Astrocyte (in vitro differentiated cells and primary cell): ENCODE data around the gene SMC1A. TPM values are rescaled to one million over a fixed set of nuclear protein-coding genes. Genes with fewer than 3 reads are reported as not detected.

Experiments used
- DNase-seq: peaks from one replicate; pipeline ENCODE4 v3.0.0-alpha.2; 2010; ENCODE audit warnings: low read depth
- FAIRE-seq: peaks from 2 replicates; lab custom pipeline; 2011; peaks lifted over from hg19 to GRCh38; lab: Jason Lieb, UNC
- H2AFZ ChIP-seq: 2 replicates; pipeline ENCODE4 v1.6.0; 2012; ENCODE audit warnings: low read depth, low read length, inconsistent platforms
- H3K27ac ChIP-seq: 2 replicates; pipeline ENCODE4 v1.5.1; 2011; ENCODE audit warnings: low read depth, low read length, inconsistent platforms
- H3K27me3 ChIP-seq: 2 replicates; pipeline ENCODE4 v1.6.0; 2011; ENCODE audit warnings: low read length, inconsistent platforms; ENCODE audit not compliant: insufficient read depth
- H3K36me3 ChIP-seq: 2 replicates; pipeline ENCODE4 v1.5.1; 2011; ENCODE audit warnings: low read length, inconsistent platforms; ENCODE audit not compliant: insufficient read depth
- H3K4me1 ChIP-seq: 2 replicates; pipeline ENCODE4 v1.5.1; 2011; ENCODE audit warnings: low read length, inconsistent platforms; ENCODE audit not compliant: insufficient read depth
- H3K4me2 ChIP-seq: 2 replicates; pipeline ENCODE4 v1.6.0; 2012; ENCODE audit warnings: low read length, inconsistent platforms
- H3K4me3 ChIP-seq: 2 replicates; pipeline ENCODE4 v1.5.1; 2011; ENCODE audit warnings: low read depth, mild to moderate bottlenecking, low read length, inconsistent platforms; ENCODE audit not compliant: insufficient read depth
- H3K79me2 ChIP-seq: 2 replicates; pipeline ENCODE4 v1.6.0; 2012; ENCODE audit warnings: mild to moderate bottlenecking, low read length, inconsistent platforms; ENCODE audit not compliant: insufficient read depth
- H3K9ac ChIP-seq: 2 replicates; pipeline ENCODE4 v1.6.0; 2012; ENCODE audit warnings: mild to moderate bottlenecking, low read length, inconsistent platforms
- H3K9me3 ChIP-seq: 2 replicates; pipeline ENCODE4 v1.5.1; 2012; ENCODE audit warnings: low read depth, mild to moderate bottlenecking, low read length, inconsistent platforms; ENCODE audit not compliant: insufficient read depth
- H4K20me1 ChIP-seq: 2 replicates; pipeline ENCODE4 v1.6.0; 2012; ENCODE audit warnings: low read length, inconsistent platforms; ENCODE audit not compliant: insufficient read depth
- H3K27ac Mint-ChIP-seq: one replicate; pipeline ENCODE4 v1.8.0; 2021; ENCODE audit warnings: mild to moderate bottlenecking, mixed read lengths; ENCODE audit not compliant: unreplicated experiment
- H3K27me3 Mint-ChIP-seq: one replicate; pipeline ENCODE4 v1.8.0; 2021; ENCODE audit warnings: low read depth, mixed read lengths; ENCODE audit not compliant: unreplicated experiment
- H3K36me3 Mint-ChIP-seq: one replicate; pipeline ENCODE4 v1.8.0; 2021; ENCODE audit warnings: low read depth, mixed read lengths; ENCODE audit not compliant: unreplicated experiment
- H3K4me1 Mint-ChIP-seq: one replicate; pipeline ENCODE4 v1.8.0; 2021; ENCODE audit warnings: low read depth, mixed read lengths; ENCODE audit not compliant: unreplicated experiment
- H3K4me3 Mint-ChIP-seq: one replicate; pipeline ENCODE4 v1.8.0; 2021; ENCODE audit warnings: mild to moderate bottlenecking, moderate library complexity, mixed read lengths; ENCODE audit not compliant: unreplicated experiment
- H3K9me3 Mint-ChIP-seq: one replicate; pipeline ENCODE4 v1.8.0; 2021; ENCODE audit warnings: mild to moderate bottlenecking, mixed read lengths; ENCODE audit not compliant: unreplicated experiment
- EZH2 ChIP-seq: IDR thresholded peaks from 2 replicates; pipeline ENCODE4 v1.6.1; 2012; ENCODE audit warnings: mild to moderate bottlenecking, low read length, inconsistent platforms; ENCODE audit not compliant: insufficient read depth
- total RNA-seq: library from RNA; stranded (reverse); gene quantifications from 2 replicates; pipeline ENCODE4 v1.2.1, GENCODE V29; 2021
- TF ChIP-seq, protein P1 (sequence below): IDR thresholded peaks from 2 replicates; pipeline ENCODE4 v1.5.1; 2011; ENCODE audit warnings: low read depth, mild to moderate bottlenecking, inconsistent platforms, low read length, moderate library complexity; ENCODE audit not compliant: insufficient read depth

The SMC1A gene
- total RNA-seq, 1 donor from 2014 or later = 31.9 TPM

- Histone ChIP-seq H3K9ac (no peak overlapping the region), H3K4me3 (no peak overlapping the region), H3K79me2 (no peaks in the 10 kb centered on the region), H3K4me2 (no peak overlapping the region), H4K20me1 (no peaks in the 10 kb centered on the region), H3K9me3 (no peaks in the 10 kb centered on the region), H3K4me1 (no peaks in the 10 kb centered on the region), H3K36me3 (no peaks in the 10 kb centered on the region), H3K27me3 (peaks cover 2% of the 10 kb centered on the region), H3K27ac (no peak overlapping the region), H2AFZ (no peak overlapping the region)
- H3K4me1 Mint-ChIP-seq = no peaks in the 10 kb centered on the region
- no peaks in the 10 kb centered on the region for H3K36me3 Mint-ChIP-seq
- DNase-seq = no peak
- H3K27ac Mint-ChIP-seq = no peak overlapping the region
- FAIRE-seq = no peak
- H3K4me3 Mint-ChIP-seq = no peak overlapping the region
- TF ChIP-seq, protein P1, sequence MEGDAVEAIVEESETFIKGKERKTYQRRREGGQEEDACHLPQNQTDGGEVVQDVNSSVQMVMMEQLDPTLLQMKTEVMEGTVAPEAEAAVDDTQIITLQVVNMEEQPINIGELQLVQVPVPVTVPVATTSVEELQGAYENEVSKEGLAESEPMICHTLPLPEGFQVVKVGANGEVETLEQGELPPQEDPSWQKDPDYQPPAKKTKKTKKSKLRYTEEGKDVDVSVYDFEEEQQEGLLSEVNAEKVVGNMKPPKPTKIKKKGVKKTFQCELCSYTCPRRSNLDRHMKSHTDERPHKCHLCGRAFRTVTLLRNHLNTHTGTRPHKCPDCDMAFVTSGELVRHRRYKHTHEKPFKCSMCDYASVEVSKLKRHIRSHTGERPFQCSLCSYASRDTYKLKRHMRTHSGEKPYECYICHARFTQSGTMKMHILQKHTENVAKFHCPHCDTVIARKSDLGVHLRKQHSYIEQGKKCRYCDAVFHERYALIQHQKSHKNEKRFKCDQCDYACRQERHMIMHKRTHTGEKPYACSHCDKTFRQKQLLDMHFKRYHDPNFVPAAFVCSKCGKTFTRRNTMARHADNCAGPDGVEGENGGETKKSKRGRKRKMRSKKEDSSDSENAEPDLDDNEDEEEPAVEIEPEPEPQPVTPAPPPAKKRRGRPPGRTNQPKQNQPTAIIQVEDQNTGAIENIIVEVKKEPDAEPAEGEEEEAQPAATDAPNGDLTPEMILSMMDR = no peak
- no peak for TF ChIP-seq EZH2
- H3K9me3 Mint-ChIP-seq = no peaks in the 10 kb centered on the region
- peaks cover 3% of the 10 kb centered on the region for H3K27me3 Mint-ChIP-seq
These were observed 35.6 kb upstream of the SMC1A start for GRCh38 chrX:53458082-53458481.

DNA sequence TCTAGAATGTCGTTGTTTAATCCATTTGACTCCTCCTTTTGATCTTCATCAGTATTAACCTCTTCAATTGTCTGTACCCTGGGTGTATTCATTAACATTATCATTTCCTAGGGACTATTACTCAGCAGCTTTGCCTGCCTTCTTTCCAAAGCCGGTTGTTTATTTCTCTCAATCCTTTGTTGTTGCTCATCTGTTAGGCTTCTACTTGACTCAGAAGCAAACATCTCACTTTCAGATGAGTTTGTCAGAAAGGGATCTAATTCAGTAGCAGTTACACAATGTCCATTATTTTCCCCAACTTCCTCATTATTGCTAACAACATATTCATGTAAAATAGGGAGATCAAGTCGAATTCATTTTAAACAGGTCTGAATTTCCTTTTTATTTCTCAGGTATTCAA, 33.8 kb upstream of the SMC1A start:
- H3K27ac Mint-ChIP-seq = no peak overlapping the region
- Histone ChIP-seq H3K9ac (no peak overlapping the region), H3K9me3 (no peaks in the 10 kb centered on the region), H3K36me3 (no peaks in the 10 kb centered on the region), H3K4me3 (no peak overlapping the region), H3K4me1 (no peaks in the 10 kb centered on the region), H2AFZ (no peak overlapping the region), H4K20me1 (no peaks in the 10 kb centered on the region), H3K27me3 (no peaks in the 10 kb centered on the region), H3K4me2 (no peak overlapping the region), H3K79me2 (no peaks in the 10 kb centered on the region), H3K27ac (no peak overlapping the region)
- FAIRE-seq (peak; percentile 100), DNase-seq (peak; percentile 26)
- H3K4me1 Mint-ChIP-seq = no peaks in the 10 kb centered on the region
- no peaks in the 10 kb centered on the region for H3K27me3 Mint-ChIP-seq
- H3K4me3 Mint-ChIP-seq = no peak overlapping the region
- no peaks in the 10 kb centered on the region for H3K36me3 Mint-ChIP-seq
- no peaks in the 10 kb centered on the region for H3K9me3 Mint-ChIP-seq
- TF ChIP-seq, protein P1 = no peak
- no peak for TF ChIP-seq EZH2

- H3K27ac Mint-ChIP-seq = no peak overlapping the region
- H3K27me3 ChIP-seq = no peaks in the 10 kb centered on the region
- H3K4me3 Mint-ChIP-seq = no peak overlapping the region
- H3K79me2 ChIP-seq = no peaks in the 10 kb centered on the region
- no peak overlapping the region for H3K9ac ChIP-seq
- no peaks in the 10 kb centered on the region for H4K20me1 ChIP-seq
- FAIRE-seq (no peak), DNase-seq (no peak)
- no peaks in the 10 kb centered on the region for H3K36me3 Mint-ChIP-seq
- H3K36me3 ChIP-seq = no peaks in the 10 kb centered on the region
- H3K27ac ChIP-seq = no peak overlapping the region
- no peaks in the 10 kb centered on the region for H3K9me3 Mint-ChIP-seq
- H3K4me3 ChIP-seq = no peak overlapping the region
- no peak overlapping the region for H2AFZ ChIP-seq
- TF ChIP-seq, protein P1 = no peak
- no peak for TF ChIP-seq EZH2
- no peak overlapping the region for H3K4me2 ChIP-seq
- H3K9me3 ChIP-seq = no peaks in the 10 kb centered on the region
- no peaks in the 10 kb centered on the region for H3K4me1 ChIP-seq
- H3K4me1 Mint-ChIP-seq = no peaks in the 10 kb centered on the region
- H3K27me3 Mint-ChIP-seq = no peaks in the 10 kb centered on the region
These were observed 30.4 kb upstream of the SMC1A start for GRCh38 chrX:53452812-53453211.
